H9 (cell line): ENCODE data around the gene HS3ST3B1. TPM values are rescaled to one million over a fixed set of nuclear protein-coding genes. Genes with fewer than 3 reads are reported as not detected.
A peak's percentile ranks its signal among the peaks of the same experiment; 100 is the strongest.

ENCODE experiments used
- DNase-seq: peaks from one replicate; pipeline ENCODE4 v3.0.0-alpha.2; 2017
- H2AFZ ChIP-seq: one replicate; pipeline ENCODE4 v1.6.1; 2013; ENCODE audit warnings: mild to moderate bottlenecking, low read length, control low read depth, moderate library complexity
- H2AK5ac ChIP-seq: 2 replicates; pipeline ENCODE4 v1.6.1; 2013; ENCODE audit warnings: low read length, control low read depth, mixed read lengths; ENCODE audit not compliant: insufficient read length
- H2BK120ac ChIP-seq: one replicate; pipeline ENCODE4 v1.6.1; 2013; ENCODE audit warnings: low read depth, mild to moderate bottlenecking, low read length, control low read depth, inconsistent platforms; ENCODE audit not compliant: poor library complexity, severe bottlenecking
- H2BK12ac ChIP-seq: 2 replicates; pipeline ENCODE4 v1.6.1; 2013; ENCODE audit warnings: low read length, control low read depth, mixed read lengths, low read depth; ENCODE audit not compliant: insufficient read length
- H2BK15ac ChIP-seq: 2 replicates; pipeline ENCODE4 v1.6.1; 2013; ENCODE audit warnings: low read depth, low read length, control low read depth
- H2BK20ac ChIP-seq: one replicate; pipeline ENCODE4 v1.6.1; 2013; ENCODE audit warnings: low read depth, mild to moderate bottlenecking, low read length, control low read depth, inconsistent platforms; ENCODE audit not compliant: poor library complexity, severe bottlenecking
- H2BK5ac ChIP-seq: 2 replicates; pipeline ENCODE4 v1.6.1; 2013; ENCODE audit warnings: low read length, control low read depth, mixed read lengths; ENCODE audit not compliant: insufficient read length
- H3K14ac ChIP-seq: 2 replicates; pipeline ENCODE4 v1.6.1; 2013; ENCODE audit warnings: low read length, control low read depth; ENCODE audit not compliant: insufficient read depth
- H3K18ac ChIP-seq: 2 replicates; pipeline ENCODE4 v1.6.1; 2013; ENCODE audit warnings: low read depth, mild to moderate bottlenecking, mixed read lengths, low read length, control low read depth; ENCODE audit not compliant: insufficient read length
- H3K23ac ChIP-seq: 2 replicates; pipeline ENCODE4 v1.6.1; 2013; ENCODE audit warnings: low read length, control low read depth, mixed read lengths, low read depth; ENCODE audit not compliant: insufficient read length
- H3K23me2 ChIP-seq: 2 replicates; pipeline ENCODE4 v1.6.1; 2013; ENCODE audit warnings: low read depth, mild to moderate bottlenecking, mixed read lengths, low read length, control low read depth; ENCODE audit not compliant: insufficient read length, poor library complexity, severe bottlenecking
- H3K27ac ChIP-seq: 2 replicates; pipeline ENCODE4 v1.5.1; 2013; ENCODE audit warnings: low read length, control low read depth, mixed read lengths, low read depth; ENCODE audit not compliant: insufficient read length
- H3K27me3 ChIP-seq: 2 replicates; pipeline ENCODE4 v1.6.1; 2013; ENCODE audit warnings: low read length, control low read depth, inconsistent platforms; ENCODE audit not compliant: insufficient read depth
- H3K4ac ChIP-seq: 2 replicates; pipeline ENCODE4 v1.6.1; 2013; ENCODE audit warnings: low read depth, mild to moderate bottlenecking, control low read depth, inconsistent platforms, low read length, moderate library complexity
- H3K4me1 ChIP-seq: 2 replicates; pipeline ENCODE4 v1.6.1; 2013; ENCODE audit warnings: low read length, control low read depth, inconsistent platforms; ENCODE audit not compliant: insufficient read depth
- H3K4me2 ChIP-seq: 2 replicates; pipeline ENCODE4 v1.6.1; 2013; ENCODE audit warnings: low read length, control low read depth, mixed read lengths; ENCODE audit not compliant: insufficient read length, insufficient read depth
- H3K56ac ChIP-seq: 2 replicates; pipeline ENCODE4 v1.6.1; 2013; ENCODE audit warnings: low read depth, mild to moderate bottlenecking, mixed read lengths, low read length, control low read depth; ENCODE audit not compliant: insufficient read length
- H3K79me1 ChIP-seq: 2 replicates; pipeline ENCODE4 v1.6.1; 2013; ENCODE audit warnings: low read depth, mild to moderate bottlenecking, moderate library complexity, low read length, control low read depth, inconsistent platforms; ENCODE audit not compliant: insufficient read depth, poor library complexity, severe bottlenecking
- H3K79me2 ChIP-seq: 2 replicates; pipeline ENCODE4 v1.6.1; 2013; ENCODE audit warnings: low read length, control low read depth, inconsistent platforms; ENCODE audit not compliant: insufficient read depth
- H3K9ac ChIP-seq: 2 replicates; pipeline ENCODE4 v1.6.1; 2013; ENCODE audit warnings: low read length, control low read depth, mixed read lengths; ENCODE audit not compliant: insufficient read length; ENCODE audit errors: extremely low read depth
- H3K9me3 ChIP-seq: one replicate; pipeline ENCODE4 v1.6.1; 2013; ENCODE audit warnings: low read depth, low read length, inconsistent platforms; ENCODE audit not compliant: control insufficient read depth
- H3T11ph ChIP-seq: one replicate; pipeline ENCODE4 v1.6.1; 2013; ENCODE audit warnings: mild to moderate bottlenecking, low read length, control low read depth, inconsistent platforms
- H4K20me1 ChIP-seq: one replicate; pipeline ENCODE4 v1.6.1; 2013; ENCODE audit not compliant: control insufficient read depth, insufficient read length, insufficient read depth
- H4K5ac ChIP-seq: 2 replicates; pipeline ENCODE4 v1.6.1; 2013; ENCODE audit warnings: low read depth, mild to moderate bottlenecking, mixed read lengths, low read length, control low read depth; ENCODE audit not compliant: insufficient read length
- H4K8ac ChIP-seq: replicated peaks from 2 replicates; pipeline ENCODE4 v1.6.1; 2013; ENCODE audit warnings: low read length, control low read depth, mixed read lengths, low read depth; ENCODE audit not compliant: insufficient read length
- H4K91ac ChIP-seq: 2 replicates; pipeline ENCODE4 v1.6.1; 2013; ENCODE audit warnings: low read depth, mild to moderate bottlenecking, moderate library complexity, mixed read lengths, low read length, control low read depth; ENCODE audit not compliant: insufficient read length
- H3K27ac Mint-ChIP-seq, 3 experiments: 2 replicates in 2 of 3; 3 replicates in 1 of 3; pipeline ENCODE4 v1.8.0; 2020 to 2021; ENCODE audit warnings: mixed read lengths in 3 of 3, mild to moderate bottlenecking in 1 of 3, moderate library complexity in 1 of 3
- H3K27me3 Mint-ChIP-seq: 2 replicates; pipeline ENCODE4 v1.8.0; 2021; ENCODE audit warnings: low read depth, mild to moderate bottlenecking, moderate library complexity, mixed read lengths
- H3K36me3 Mint-ChIP-seq, 3 experiments: 2 replicates in 2 of 3; 3 replicates in 1 of 3; pipeline ENCODE4 v1.8.0; 2020 to 2021; ENCODE audit warnings: low read depth in 3 of 3, mixed read lengths in 3 of 3; ENCODE audit not compliant: insufficient read depth in 1 of 3
- H3K4me1 Mint-ChIP-seq, 2 experiments: 2 replicates each; pipeline ENCODE4 v1.8.0; 2020; ENCODE audit warnings: mixed read lengths in 2 of 2
- H3K4me3 Mint-ChIP-seq, 2 experiments: 2 replicates in 1 of 2; 3 replicates in 1 of 2; pipeline ENCODE4 v1.8.0; 2020 to 2021; ENCODE audit warnings: mild to moderate bottlenecking in 2 of 2, mixed read lengths in 2 of 2, moderate library complexity in 1 of 2
- H3K9me3 Mint-ChIP-seq, 2 experiments: 2 replicates in 1 of 2; 3 replicates in 1 of 2; pipeline ENCODE4 v1.8.0; 2020; ENCODE audit warnings: mild to moderate bottlenecking in 2 of 2, mixed read lengths in 2 of 2, moderate library complexity in 1 of 2
- CTCF ChIP-seq: fragments of 200-600 bp; sonication (generic); conservative IDR thresholded peaks from 3 replicates; pipeline ENCODE4 v1.8.0; 2021; ENCODE audit warnings: antibody characterized with exemption, mild to moderate bottlenecking
- WGBS: extraction: QIAGEN DNeasy Blood & Tissue Kit; methylation state at CpG from one replicate; pipeline ENCODE4 v1.1.7; 2013; ENCODE audit warnings: missing lambda C conversion rate, low lambda C conversion rate, mixed read lengths; ENCODE audit not compliant: insufficient read length; ENCODE audit errors: extremely low coverage; 5-methylcytosine and 5-hydroxymethylcytosine counted together
- total RNA-seq: library from RNA; stranded (reverse); gene quantifications from 2 replicates; pipeline ENCODE4 v1.2.1, GENCODE V29; 2021

Gene HS3ST3B1
- total RNA-seq, 1 experiment from 2014 or later = 2.8 TPM

GRCh38 chr17:14295676-14296075, 5.2 kb upstream of the HS3ST3B1 start:
- no peak overlapping the region for H2BK12ac ChIP-seq
- DNase-seq = peak; percentile 26

More at GRCh38 chr17:14295676-14296075, 5.2 kb upstream of the HS3ST3B1 start:
- Histone ChIP-seq H3K9me3 (no peaks in the 10 kb centered on the region), H3K23ac (no peak overlapping the region), H3K27ac (no peak overlapping the region), H3K4me1 (no peaks in the 10 kb centered on the region), H2BK15ac (no peak overlapping the region), H4K91ac (no peak overlapping the region), H2BK5ac (no peak overlapping the region), H3K18ac (no peak overlapping the region), H4K8ac (no peak overlapping the region), H4K20me1 (no peaks in the 10 kb centered on the region), H3K27me3 (peaks cover 44% of the 10 kb centered on the region), H4K5ac (no peak overlapping the region), H2BK20ac (no peak overlapping the region), H2AK5ac (no peak overlapping the region), H3K56ac (no peak overlapping the region), H3T11ph (no peak overlapping the region), H3K4me2 (no peak overlapping the region), H3K23me2 (peaks cover 15% of the 10 kb centered on the region), H3K79me1 (no peaks in the 10 kb centered on the region), H3K4ac (no peak overlapping the region), H3K14ac (no peak overlapping the region), H2AFZ (no peak overlapping the region), H3K9ac (no peak overlapping the region), H2BK120ac (no peak overlapping the region), H3K79me2 (no peaks in the 10 kb centered on the region)
- no peak for TF ChIP-seq CTCF
- H3K4me3 Mint-ChIP-seq = no peak overlapping the region; a peak in 1 of 5 replicates
- H3K27me3 Mint-ChIP-seq = peaks cover 80% of the 10 kb centered on the region
- no peak overlapping the region for H3K27ac Mint-ChIP-seq
- H3K9me3 Mint-ChIP-seq = peaks cover 2 to 4% of the 10 kb centered on the region in 2 experiments; a peak in 2 of 5 replicates
- no peaks in the 10 kb centered on the region; a peak in 1 of 7 replicates for H3K36me3 Mint-ChIP-seq
- H3K4me1 Mint-ChIP-seq = peaks cover 33 to 38% of the 10 kb centered on the region in 2 experiments
- no CpG with 5 or more reads among the region's 9 CpGs for WGBS
